ENCODE results near the gene ELP5. TPM values are rescaled to one million over a fixed set of nuclear protein-coding genes. Genes with fewer than 3 reads are reported as not detected.
A peak's percentile ranks its signal among the peaks of the same experiment; 100 is the strongest.

Gene ELP5
- polyA plus RNA-seq, 3 donors = 51.6 to 63.0 (median 55.1) TPM

GRCh38 chr17:7215652-7216180, 36.3 kb upstream of the ELP5 start:
- no peak for DNase-seq (ENCODE audit: extremely low read depth in 1 of 11, low read depth in 9 of 11, low spot score in 4 of 11)

GRCh38 chr17:7216242-7217112, 35.5 kb upstream of the ELP5 start:
- no peak for DNase-seq (ENCODE audit: extremely low read depth in 1 of 11, low read depth in 9 of 11, low spot score in 4 of 11)

- peak in 4 of 11 donors; percentile 76 to 80 (median 78) for DNase-seq (ENCODE audit: extremely low read depth in 1 of 11, low read depth in 9 of 11, low spot score in 4 of 11)
Measured at GRCh38 chr17:7217113-7217987, 34.7 kb upstream of the ELP5 start.

- DNase-seq (ENCODE audit: extremely low read depth in 1 of 11, low read depth in 9 of 11, low spot score in 4 of 11) = no peak
Measured at GRCh38 chr17:7218166-7218565, 33.8 kb upstream of the ELP5 start.

- DNase-seq (ENCODE audit: extremely low read depth in 1 of 11, low read depth in 9 of 11, low spot score in 4 of 11) = no peak
Measured at GRCh38 chr17:7218758-7219157, 33.3 kb upstream of the ELP5 start.

GRCh38 chr17:7219229-7219811, 32.7 kb upstream of the ELP5 start:
- no peak for DNase-seq (ENCODE audit: extremely low read depth in 1 of 11, low read depth in 9 of 11, low spot score in 4 of 11)

- peak in 5 of 11 donors; percentile 82 to 86 (median 82) for DNase-seq (ENCODE audit: extremely low read depth in 1 of 11, low read depth in 9 of 11, low spot score in 4 of 11)
Measured at GRCh38 chr17:7219812-7220592, 32.0 kb upstream of the ELP5 start, which contains the start of the genes ACADVL and DLG4. ACADVL (plus strand) TSS chr17:7219938; CDS start chr17:7219985, 47 bp downstream. DLG4 (minus strand) TSS chr17:7219836.

- DNase-seq (ENCODE audit: extremely low read depth in 1 of 11, low read depth in 9 of 11, low spot score in 4 of 11) = no peak
Measured at GRCh38 chr17:7220593-7221277, 31.3 kb upstream of the ELP5 start.

GRCh38 chr17:7221278-7222092, 30.5 kb upstream of the ELP5 start:
- DNase-seq (ENCODE audit: extremely low read depth in 1 of 11, low read depth in 9 of 11, low spot score in 4 of 11) = no peak

- DNase-seq (ENCODE audit: extremely low read depth in 1 of 11, low read depth in 9 of 11, low spot score in 4 of 11) = no peak
Measured at GRCh38 chr17:7222093-7222971, 29.7 kb upstream of the ELP5 start.

- no peak for DNase-seq (ENCODE audit: extremely low read depth in 1 of 11, low read depth in 9 of 11, low spot score in 4 of 11)
Measured at GRCh38 chr17:7222972-7223292, 29.1 kb upstream of the ELP5 start.

GRCh38 chr17:7223375-7223774, 28.6 kb upstream of the ELP5 start:
- no peak for DNase-seq (ENCODE audit: extremely low read depth in 1 of 11, low read depth in 9 of 11, low spot score in 4 of 11)

- no peak for DNase-seq (ENCODE audit: extremely low read depth in 1 of 11, low read depth in 9 of 11, low spot score in 4 of 11)
Measured at GRCh38 chr17:7224110-7224509, 27.9 kb upstream of the ELP5 start.

GRCh38 chr17:7224661-7225111, 27.3 kb upstream of the ELP5 start:
- DNase-seq (ENCODE audit: extremely low read depth in 1 of 11, low read depth in 9 of 11, low spot score in 4 of 11) = no peak

- no peak for DNase-seq (ENCODE audit: extremely low read depth in 1 of 11, low read depth in 9 of 11, low spot score in 4 of 11)
Measured at GRCh38 chr17:7225711-7226331, 26.2 kb upstream of the ELP5 start.
